ENCODE data around the gene LDOC1. TPM values are rescaled to one million over a fixed set of nuclear protein-coding genes. Genes with fewer than 3 reads are reported as not detected.

The LDOC1 gene
- 85.0 to 112 TPM (median 104 TPM) in 5 replicates for total RNA-seq (2022; extraction: Qiagen RNA extraction; ENCODE audit: low read depth)

DNA sequence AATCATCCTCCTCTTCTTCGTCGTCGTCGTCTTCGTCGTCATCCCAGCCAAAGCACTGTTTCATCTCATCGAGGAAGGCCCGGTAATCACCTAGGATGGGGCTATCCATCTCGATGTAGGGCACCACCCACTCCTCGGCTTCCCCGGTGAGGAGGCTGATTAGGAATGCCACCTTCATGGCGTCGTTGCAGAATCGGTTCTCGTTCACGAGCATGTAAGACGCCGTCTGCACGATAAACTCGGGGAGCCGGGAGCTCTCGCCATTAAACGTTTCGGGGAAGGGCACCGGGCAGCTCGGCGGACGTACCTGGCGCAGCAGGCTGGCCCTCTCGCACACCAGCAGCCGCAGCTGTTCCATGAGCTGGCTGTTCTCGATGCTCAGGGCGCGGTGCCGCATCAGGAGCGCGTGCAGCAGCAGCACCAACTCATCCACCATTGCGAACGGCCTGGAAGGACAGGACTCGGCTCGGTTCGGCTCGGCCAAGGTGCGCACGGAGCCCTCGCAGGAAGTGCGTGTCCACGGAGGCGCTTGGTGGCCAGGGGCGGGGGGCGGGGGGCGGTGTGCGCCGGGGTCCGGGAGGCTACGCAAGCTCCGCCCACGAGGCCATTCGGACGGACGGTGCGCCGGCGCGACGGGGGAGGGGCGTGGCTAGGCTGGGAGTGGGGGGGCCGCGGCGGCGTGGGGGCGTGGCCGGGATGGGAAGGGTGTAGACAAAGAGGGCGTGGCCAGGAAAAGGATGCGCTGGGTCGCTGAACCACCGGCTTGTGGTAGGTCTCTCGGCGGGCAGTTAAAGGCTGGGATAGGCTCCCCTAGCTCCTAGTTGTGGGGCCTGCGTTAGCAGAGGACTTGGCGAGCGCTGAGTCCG lies at the start of gene LDOC1:
TSS of gene LDOC1 (minus strand) at position 544 of the 866 bp plus-strand sequence. CDS start at position 436, 108 bp downstream.

Other genes with a start within 250 kb of the LDOC1 start
- 2.2 to 4.0 TPM (median 3.3 TPM) in 5 replicates for gene SPANXB1, start 174.5 kb downstream of the LDOC1 start, total RNA-seq (2022; extraction: Qiagen RNA extraction; ENCODE audit: low read depth)
- gene SPANXC, start 65.4 kb upstream of the LDOC1 start, total RNA-seq (2022; extraction: Qiagen RNA extraction; ENCODE audit: low read depth): 0.45 to 1.1 TPM (median 0.94 TPM) in 5 replicates